DOHH2 (cell line): ENCODE data around the gene BHLHA9.

Experiments
- H3F3A ChIP-seq: fragments of 200-600 bp; sonication (generic), shearing (Covaris generic); 2 replicates; pipeline ENCODE4 v1.6.0; 2016; ENCODE audit warnings: antibody characterized with exemption, mild to moderate bottlenecking; ENCODE audit not compliant: control insufficient read depth, insufficient read depth
- H3K27ac ChIP-seq: fragments of 200-600 bp; sonication (generic); 2 replicates; pipeline ENCODE4 v1.5.1; 2014; ENCODE audit warnings: low read depth, mild to moderate bottlenecking, low read length, moderate library complexity
- H3K27me3 ChIP-seq: fragments of 200-600 bp; sonication (generic); 2 replicates; pipeline ENCODE4 v1.6.1; 2014; ENCODE audit warnings: mild to moderate bottlenecking, low read length, mixed read lengths; ENCODE audit not compliant: control insufficient read depth
- H3K36me3 ChIP-seq: fragments of 200-600 bp; sonication (generic); 2 replicates; pipeline ENCODE4 v1.6.1; 2014; ENCODE audit warnings: mild to moderate bottlenecking, low read length, moderate library complexity, mixed read lengths; ENCODE audit not compliant: control insufficient read depth
- H3K4me1 ChIP-seq: fragments of 200-600 bp; sonication (generic); 2 replicates; pipeline ENCODE4 v1.6.1; 2014; ENCODE audit warnings: mild to moderate bottlenecking, low read length, mixed read lengths; ENCODE audit not compliant: control insufficient read depth
- H3K4me2 ChIP-seq: fragments of 200-600 bp; sonication (generic); 2 replicates; pipeline ENCODE4 v1.6.0; 2014; ENCODE audit warnings: mild to moderate bottlenecking, low read length, moderate library complexity
- H3K4me3 ChIP-seq: fragments of 200-600 bp; sonication (generic); 2 replicates; pipeline ENCODE4 v1.5.1; 2014; ENCODE audit warnings: mild to moderate bottlenecking, low read length, mixed read lengths
- H3K79me2 ChIP-seq: fragments of 200-600 bp; sonication (generic); 2 replicates; pipeline ENCODE4 v1.6.1; 2014; ENCODE audit warnings: mild to moderate bottlenecking, low read length, mixed read lengths; ENCODE audit not compliant: control insufficient read depth
- H3K9me2 ChIP-seq: fragments of 200-600 bp; sonication (generic); replicated peaks from 2 replicates; pipeline ENCODE4 v1.6.1; 2014; ENCODE audit warnings: mild to moderate bottlenecking, low read length, mixed read lengths; ENCODE audit not compliant: control insufficient read depth
- H3K9me3 ChIP-seq: fragments of 200-600 bp; sonication (generic); 2 replicates; pipeline ENCODE4 v1.6.1; 2014; ENCODE audit warnings: antibody characterized with exemption, low read length, mixed read lengths; ENCODE audit not compliant: control insufficient read depth, insufficient read depth
- H4K20me1 ChIP-seq: fragments of 200-600 bp; sonication (generic); 2 replicates; pipeline ENCODE4 v1.6.0; 2014; ENCODE audit warnings: low read depth, mild to moderate bottlenecking, antibody characterized with exemption, low read length, moderate library complexity; ENCODE audit not compliant: control insufficient read depth, insufficient read depth
- EZH2phosphoT487 ChIP-seq: fragments of 200-600 bp; sonication (generic); IDR thresholded peaks from 2 replicates; pipeline ENCODE4 v1.6.1; 2017; ENCODE audit warnings: borderline replicate concordance, mild to moderate bottlenecking, antibody characterized with exemption, low read length, moderate library complexity, mixed read lengths
- TF ChIP-seq, protein P1 (sequence below): fragments of 200-600 bp; sonication (generic); IDR thresholded peaks from one replicate; pipeline ENCODE4 v1.5.1; 2014; ENCODE audit warnings: antibody characterized with exemption, mild to moderate bottlenecking, low read depth, low read length; ENCODE audit not compliant: poor library complexity, severe bottlenecking

BHLHA9 gene

GRCh38 chr17:1315409-1315808 lies 45.2 kb downstream of the BHLHA9 start:
- Histone ChIP-seq H3K9me2 (no peaks in the 10 kb centered on the region), H3K27me3 (peaks cover 5% of the 10 kb centered on the region; the same call in 1 of the 2 replicates), H3K27ac (no peak overlapping the region), H3K4me1 (no peaks in the 10 kb centered on the region), H3K79me2 (no peaks in the 10 kb centered on the region), H3K4me2 (no peak overlapping the region), H3K9me3 (no peaks in the 10 kb centered on the region), H4K20me1 (no peaks in the 10 kb centered on the region), H3K36me3 (no peaks in the 10 kb centered on the region), H3K4me3 (no peak overlapping the region), H3F3A (no peaks in the 10 kb centered on the region)
- TF ChIP-seq, protein P1, sequence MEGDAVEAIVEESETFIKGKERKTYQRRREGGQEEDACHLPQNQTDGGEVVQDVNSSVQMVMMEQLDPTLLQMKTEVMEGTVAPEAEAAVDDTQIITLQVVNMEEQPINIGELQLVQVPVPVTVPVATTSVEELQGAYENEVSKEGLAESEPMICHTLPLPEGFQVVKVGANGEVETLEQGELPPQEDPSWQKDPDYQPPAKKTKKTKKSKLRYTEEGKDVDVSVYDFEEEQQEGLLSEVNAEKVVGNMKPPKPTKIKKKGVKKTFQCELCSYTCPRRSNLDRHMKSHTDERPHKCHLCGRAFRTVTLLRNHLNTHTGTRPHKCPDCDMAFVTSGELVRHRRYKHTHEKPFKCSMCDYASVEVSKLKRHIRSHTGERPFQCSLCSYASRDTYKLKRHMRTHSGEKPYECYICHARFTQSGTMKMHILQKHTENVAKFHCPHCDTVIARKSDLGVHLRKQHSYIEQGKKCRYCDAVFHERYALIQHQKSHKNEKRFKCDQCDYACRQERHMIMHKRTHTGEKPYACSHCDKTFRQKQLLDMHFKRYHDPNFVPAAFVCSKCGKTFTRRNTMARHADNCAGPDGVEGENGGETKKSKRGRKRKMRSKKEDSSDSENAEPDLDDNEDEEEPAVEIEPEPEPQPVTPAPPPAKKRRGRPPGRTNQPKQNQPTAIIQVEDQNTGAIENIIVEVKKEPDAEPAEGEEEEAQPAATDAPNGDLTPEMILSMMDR: no peak
- no peak for TF ChIP-seq EZH2phosphoT487

DNA sequence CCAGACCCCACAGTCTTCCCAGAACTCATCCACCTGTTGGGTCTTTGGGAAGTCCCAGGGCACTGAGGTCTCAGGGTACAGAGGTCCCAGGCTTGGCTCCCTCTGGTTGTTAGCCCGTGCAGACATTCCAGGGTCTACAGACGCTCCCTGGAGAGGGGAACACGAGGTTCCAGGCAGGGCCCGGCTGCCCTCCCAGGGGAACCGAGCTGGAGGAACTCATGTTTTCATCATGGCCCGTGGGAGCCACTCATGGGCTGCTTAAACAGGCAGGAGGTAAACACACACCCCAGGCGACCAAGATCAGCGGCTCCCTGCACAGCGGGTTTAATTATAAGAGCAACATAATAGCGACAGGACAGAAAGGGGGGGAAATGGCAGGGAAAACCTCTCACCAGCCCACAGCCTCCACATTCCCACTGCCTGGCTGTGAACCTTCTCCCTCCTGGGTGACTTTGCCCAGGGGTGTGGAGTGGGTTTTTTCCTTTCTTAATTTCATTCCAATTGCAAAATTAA lies 45.7 kb downstream of the BHLHA9 start:
- H3K9me3 ChIP-seq: no peaks in the 10 kb centered on the region
- H3K79me2 ChIP-seq: no peaks in the 10 kb centered on the region
- H3K27me3 ChIP-seq: peaks cover 5% of the 10 kb centered on the region; the same call in 1 of the 2 replicates
- no peak overlapping the region for H3K4me3 ChIP-seq
- H3K27ac ChIP-seq: no peak overlapping the region
- H3K36me3 ChIP-seq: no peaks in the 10 kb centered on the region
- H3K4me1 ChIP-seq: no peaks in the 10 kb centered on the region
- TF ChIP-seq, protein P1: no peak
- no peak for TF ChIP-seq EZH2phosphoT487
- no peaks in the 10 kb centered on the region for H3F3A ChIP-seq
- H3K9me2 ChIP-seq: no peaks in the 10 kb centered on the region
- no peaks in the 10 kb centered on the region for H4K20me1 ChIP-seq
- H3K4me2 ChIP-seq: no peak overlapping the region
